Spinal cord (tissue), 10 donors: ENCODE measurements around the gene ZWILCH. TPM values are rescaled to one million over a fixed set of nuclear protein-coding genes. Genes with fewer than 3 reads are reported as not detected.
"Not testable (repeated sequence)": the region's sequence is repeated elsewhere in the genome, so short reads cannot be mapped to it uniquely, and the experiment has no call there.

Experiments used
- DNase-seq, 6 donors: peaks; one replicate each; pipeline versions ENCODE4 v3.0.0 to v3.0.0-alpha.2; 2013 to 2015; ENCODE audit warnings: low spot score in 6 of 6, low read depth in 4 of 6
- H3K27ac ChIP-seq: one replicate; pipeline ENCODE4 v1.5.1; 2013; ENCODE audit warnings: low read depth, low read length, control low read depth
- H3K27me3 ChIP-seq: one replicate; pipeline ENCODE4 v1.6.1; 2013; ENCODE audit warnings: low read length; ENCODE audit not compliant: control insufficient read depth, insufficient read depth
- H3K36me3 ChIP-seq: one replicate; pipeline ENCODE4 v1.6.1; 2013; ENCODE audit warnings: low read length; ENCODE audit not compliant: control insufficient read depth, insufficient read depth
- H3K4me1 ChIP-seq: one replicate; pipeline ENCODE4 v1.6.1; 2013; ENCODE audit warnings: low read length; ENCODE audit not compliant: control insufficient read depth, insufficient read depth
- H3K4me3 ChIP-seq: one replicate; pipeline ENCODE4 v1.5.1; 2013; ENCODE audit warnings: low read depth, low read length, control low read depth
- H3K9me3 ChIP-seq: one replicate; pipeline ENCODE4 v1.6.1; 2013; ENCODE audit warnings: low read length; ENCODE audit not compliant: control insufficient read depth, insufficient read depth
- WGBS: methylation state at CpG from one replicate; pipeline ENCODE4 v1.1.5; 2013; ENCODE audit warnings: missing lambda C conversion rate; ENCODE audit not compliant: insufficient coverage; 5-methylcytosine and 5-hydroxymethylcytosine counted together
- polyA plus RNA-seq, 2 donors: library from polyadenylated mRNA; unstranded; fragments of 120-200 nt; gene quantifications; one replicate each; pipeline ENCODE4 v1.2.1, GENCODE V29; 2013; ENCODE audit not compliant: insufficient read length in 2 of 2
- total RNA-seq, 2 donors: library from RNA; depleted of rRNA in 1 of 2; stranded (reverse); fragments of 120-200 nt in 1 of 2; fragments of >200 nt in 1 of 2; gene quantifications; one replicate each; pipeline versions ENCODE4 v1.2.3 to v1.2.4, GENCODE V29; 2013 to 2014
- donor health status: healthy.

ZWILCH gene
- total and polyA plus RNA-seq, 4 donors = 17.7 to 22.8 (median 19.8) TPM

DNA sequence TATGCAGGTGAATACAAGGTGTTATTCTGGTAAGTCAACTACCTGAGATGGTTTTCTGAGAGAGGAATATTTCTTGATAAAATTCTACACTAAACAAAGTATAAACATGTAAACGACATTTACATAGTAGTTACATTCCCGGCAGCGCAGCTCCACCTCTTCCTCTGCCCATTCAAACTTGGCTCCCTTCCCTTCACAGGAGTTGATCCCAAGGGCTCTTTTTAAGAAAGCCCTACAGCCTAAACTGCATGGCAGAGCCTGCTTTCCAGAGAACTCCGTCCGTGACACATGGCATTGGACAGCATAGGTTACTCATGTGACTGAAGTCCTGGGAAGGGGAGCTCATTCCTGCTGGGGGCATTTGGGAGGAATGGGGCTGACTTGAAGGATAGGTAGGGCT, 82.6 kb downstream of the ZWILCH start:
- no peak for DNase-seq
- no peaks in the 10 kb centered on the region for H3K27me3 ChIP-seq

DNA sequence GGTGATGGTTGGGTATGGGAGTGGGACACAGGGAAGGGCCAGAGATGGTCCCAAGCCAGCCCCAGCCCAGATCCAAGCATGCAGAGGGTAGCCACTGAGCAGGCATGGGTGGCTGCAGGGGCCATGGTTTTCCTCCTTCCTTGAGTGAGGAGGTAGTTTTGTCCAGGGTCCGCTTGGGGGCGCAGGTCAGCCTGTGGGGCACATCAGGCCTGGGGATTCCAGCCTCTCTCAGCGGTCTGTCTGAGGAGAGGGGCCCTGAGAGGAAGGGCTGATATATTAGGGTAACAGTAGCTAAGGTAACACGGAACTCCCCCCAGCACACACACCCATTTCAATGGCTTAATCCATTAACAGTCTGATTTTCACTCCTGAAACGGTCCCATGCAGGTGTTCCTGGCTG, 83.4 kb downstream of the ZWILCH start:
- Histone ChIP-seq H3K27ac (no peak overlapping the region), H3K9me3 (no peaks in the 10 kb centered on the region), H3K36me3 (no peaks in the 10 kb centered on the region), H3K4me3 (no peak overlapping the region), H3K27me3 (no peaks in the 10 kb centered on the region), H3K4me1 (peaks cover 6% of the 10 kb centered on the region)
- no peak for DNase-seq
- 19% methylated on average over 2 of the region's 5 CpGs for WGBS

More for the DNA sequence above, 82.6 kb downstream of the ZWILCH start:
- no peaks in the 10 kb centered on the region for H3K9me3 ChIP-seq
- peaks cover 6% of the 10 kb centered on the region for H3K4me1 ChIP-seq
- H3K36me3 ChIP-seq = no peaks in the 10 kb centered on the region
- no peak overlapping the region for H3K4me3 ChIP-seq
- WGBS = 60% methylated on average over 5 of the region's 5 CpGs
- H3K27ac ChIP-seq = no peak overlapping the region

DNA sequence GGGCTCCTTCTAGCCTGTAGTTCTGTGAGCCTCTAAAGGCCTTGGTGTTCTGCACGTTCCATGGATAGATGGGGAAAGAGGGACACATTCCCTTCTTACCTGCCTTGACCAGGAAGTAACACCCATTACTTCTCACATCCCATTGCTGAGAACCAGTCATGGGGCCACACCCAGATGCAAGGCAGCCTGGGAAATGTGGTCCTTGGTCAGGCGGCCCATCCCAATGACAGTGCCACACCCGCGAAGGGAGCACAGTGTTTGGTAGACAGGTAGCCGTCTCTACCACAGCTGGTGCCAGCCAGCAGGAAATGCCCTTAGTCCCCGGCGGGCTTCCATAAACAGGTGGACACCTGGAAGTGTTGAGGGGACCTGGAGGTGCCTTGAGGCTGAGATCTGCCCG, 83.8 kb downstream of the ZWILCH start:
- Histone ChIP-seq H3K4me3 (no peak overlapping the region), H3K4me1 (peaks cover 6% of the 10 kb centered on the region), H3K36me3 (no peaks in the 10 kb centered on the region), H3K27me3 (no peaks in the 10 kb centered on the region), H3K27ac (no peak overlapping the region), H3K9me3 (no peaks in the 10 kb centered on the region)
- DNase-seq = no peak
- WGBS = 77% methylated on average over 7 of the region's 8 CpGs

DNA sequence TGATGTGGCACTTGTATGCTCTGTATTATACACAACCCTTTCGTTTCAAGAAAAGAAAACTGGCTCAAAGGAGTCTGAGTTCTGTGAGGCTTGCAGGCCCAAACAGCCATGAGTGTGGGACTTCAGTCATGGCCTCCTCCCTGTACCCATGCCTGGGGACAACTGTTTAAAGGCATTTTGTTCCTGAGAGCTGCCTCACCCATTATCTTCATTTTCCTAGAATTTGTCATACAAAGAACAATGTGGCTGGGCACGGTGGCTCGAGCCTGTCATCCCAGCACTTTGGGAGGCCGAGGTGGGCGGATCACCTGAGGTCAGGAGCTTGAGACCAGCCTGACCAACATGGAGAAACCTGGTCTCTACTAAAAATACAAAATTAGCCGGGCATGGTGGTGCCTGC, 84.3 kb downstream of the ZWILCH start:
- H3K36me3 ChIP-seq, H3K27me3 ChIP-seq, H3K4me3 ChIP-seq, H3K9me3 ChIP-seq, H3K27ac ChIP-seq, DNase-seq, H3K4me1 ChIP-seq: not testable (repeated sequence)
- 84% methylated on average over 3 of the region's 6 CpGs for WGBS

- WGBS = 100% methylated on average over 1 of the region's 2 CpGs
- Histone ChIP-seq H3K4me3 (no peak overlapping the region), H3K4me1 (peaks cover 6% of the 10 kb centered on the region), H3K27me3 (no peaks in the 10 kb centered on the region), H3K27ac (no peak overlapping the region), H3K9me3 (no peaks in the 10 kb centered on the region), H3K36me3 (no peaks in the 10 kb centered on the region)
- DNase-seq = no peak
Observed at GRCh38 chr15:66590435-66590834, 85.3 kb downstream of the ZWILCH start.

- Histone ChIP-seq H3K4me3 (no peak overlapping the region), H3K9me3 (no peaks in the 10 kb centered on the region), H3K27ac (no peak overlapping the region), H3K27me3 (no peaks in the 10 kb centered on the region), H3K4me1 (peaks cover 2% of the 10 kb centered on the region), H3K36me3 (no peaks in the 10 kb centered on the region)
- no peak for DNase-seq
- WGBS = 92% methylated on average over 3 of the region's 4 CpGs
Observed at GRCh38 chr15:66591322-66591862, 86.3 kb downstream of the ZWILCH start.

DNA sequence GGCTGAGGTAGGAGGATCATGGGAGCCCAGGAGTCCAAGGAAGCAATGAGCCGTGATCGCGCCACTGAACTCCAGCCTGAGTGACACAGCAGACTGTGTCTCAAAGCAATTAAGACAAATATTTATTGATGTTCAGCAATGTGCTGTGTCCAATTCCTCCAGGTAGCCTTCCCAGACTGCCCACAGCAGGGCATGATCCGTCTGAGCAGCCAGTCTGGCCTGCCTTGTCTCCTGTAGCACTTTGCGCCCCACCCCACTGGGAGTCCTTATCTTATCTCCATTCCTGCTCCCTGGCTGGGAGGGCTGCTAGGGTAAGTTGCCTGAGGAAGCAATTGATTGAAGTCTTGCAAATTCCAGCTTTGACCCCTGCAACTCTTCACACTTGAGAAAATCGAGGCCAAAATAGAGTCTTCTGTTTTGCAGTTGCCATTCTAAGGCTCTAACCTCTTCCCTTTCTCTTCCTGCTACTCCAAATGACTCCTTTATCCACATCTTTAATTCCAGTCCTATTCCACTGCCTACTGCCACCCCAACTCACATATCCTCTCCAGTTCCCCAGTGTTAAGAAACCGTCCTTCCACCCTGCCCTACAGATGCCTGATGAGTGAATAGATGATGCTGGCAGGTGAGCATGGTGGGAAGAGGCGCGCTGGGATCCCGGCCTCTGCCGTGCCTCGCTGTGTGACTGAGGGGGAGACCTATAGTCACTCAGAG, 87.5 kb downstream of the ZWILCH start:
- no peaks in the 10 kb centered on the region for H3K27me3 ChIP-seq

GRCh38 chr15:66593219-66593780, 88.2 kb downstream of the ZWILCH start:
- Histone ChIP-seq H3K4me1 (no peaks in the 10 kb centered on the region), H3K27me3 (no peaks in the 10 kb centered on the region), H3K36me3 (no peaks in the 10 kb centered on the region), H3K27ac (no peak overlapping the region), H3K9me3 (no peaks in the 10 kb centered on the region), H3K4me3 (no peak overlapping the region)
- 67% methylated on average over 3 of the region's 3 CpGs for WGBS
- no peak for DNase-seq

More for the DNA sequence above, 87.5 kb downstream of the ZWILCH start:
- Histone ChIP-seq H3K9me3 (no peaks in the 10 kb centered on the region), H3K36me3 (no peaks in the 10 kb centered on the region), H3K27ac (no peak overlapping the region), H3K4me3 (no peak overlapping the region), H3K4me1 (no peaks in the 10 kb centered on the region)
- no peak for DNase-seq
- WGBS = 82% methylated on average over 11 of the region's 12 CpGs

DNA sequence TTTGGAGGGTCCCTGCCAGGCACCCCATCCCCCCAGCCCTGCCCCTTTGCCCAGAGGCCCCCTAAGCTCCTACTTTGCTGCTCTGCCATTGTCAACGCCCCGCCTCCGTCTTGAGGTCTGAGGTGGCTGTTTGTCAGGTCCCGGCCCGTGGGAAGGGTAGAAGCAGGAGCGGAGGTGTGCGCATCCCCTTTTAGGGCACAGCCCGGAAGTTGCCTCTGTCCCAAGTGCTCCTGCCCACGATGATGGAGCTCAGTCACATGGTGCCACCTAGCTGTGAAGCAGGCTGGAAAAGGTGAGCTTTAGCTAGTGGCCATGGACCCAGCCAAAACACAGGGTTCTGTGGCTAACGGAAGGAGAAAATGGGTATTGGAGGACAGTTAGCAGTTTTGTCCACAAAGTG, 89.2 kb downstream of the ZWILCH start:
- Histone ChIP-seq H3K4me1 (no peaks in the 10 kb centered on the region), H3K27ac (no peak overlapping the region), H3K4me3 (no peak overlapping the region), H3K36me3 (no peaks in the 10 kb centered on the region), H3K27me3 (no peaks in the 10 kb centered on the region), H3K9me3 (no peaks in the 10 kb centered on the region)
- 79% methylated on average over 10 of the region's 10 CpGs for WGBS
- DNase-seq = no peak

GRCh38 chr15:66594836-66595235, 89.7 kb downstream of the ZWILCH start:
- WGBS = 75% methylated on average over 1 of the region's 5 CpGs
- no peaks in the 10 kb centered on the region for H3K4me1 ChIP-seq

More at GRCh38 chr15:66594836-66595235, 89.7 kb downstream of the ZWILCH start:
- Histone ChIP-seq H3K4me3 (no peak overlapping the region), H3K36me3 (no peaks in the 10 kb centered on the region), H3K27me3 (no peaks in the 10 kb centered on the region), H3K27ac (no peak overlapping the region), H3K9me3 (no peaks in the 10 kb centered on the region)
- no peak for DNase-seq
